ENCODE results near the gene MEX3A.

Gene MEX3A

DNA sequence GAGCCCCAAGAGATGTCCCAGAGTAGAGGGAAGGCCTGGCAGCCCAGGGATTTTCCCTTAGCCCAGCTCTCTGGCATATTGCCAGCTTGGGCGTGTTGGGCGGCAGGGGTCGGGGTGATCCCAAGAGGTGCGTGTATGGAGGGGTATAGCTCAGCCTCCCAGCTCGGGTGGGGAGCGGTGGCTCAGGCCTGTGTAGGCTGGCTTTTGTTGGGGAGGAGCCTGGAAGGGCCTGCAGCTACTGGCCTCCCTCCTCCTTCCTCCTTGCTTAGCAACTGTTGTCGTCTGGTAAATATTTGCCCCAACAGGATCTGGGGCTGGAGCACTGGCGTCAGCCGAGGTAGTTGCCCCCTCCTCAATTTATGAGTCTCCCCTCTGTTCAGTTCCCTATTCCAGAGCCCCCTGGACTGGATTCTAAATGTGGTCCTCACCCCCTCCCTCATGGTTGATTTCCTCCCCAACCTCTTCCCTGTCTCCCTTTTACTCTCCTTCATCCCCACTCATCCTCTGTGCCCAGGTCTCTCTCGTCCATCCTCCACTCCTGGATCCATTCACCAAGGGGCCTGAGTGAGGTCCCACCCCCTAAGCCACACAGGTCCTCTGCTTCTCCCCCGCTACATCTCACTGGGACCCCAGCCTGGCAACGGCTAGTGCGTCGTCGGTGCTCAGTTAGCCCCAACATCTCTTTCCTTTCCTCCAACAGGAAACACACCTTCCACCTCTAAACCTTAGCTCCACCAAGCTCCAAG, 22.0 kb upstream of the MEX3A start:
- no peak for DNase-seq (ENCODE audit: low read depth in 2 of 2, low spot score in 1 of 2)

- no peak for DNase-seq (ENCODE audit: low read depth in 2 of 2, low spot score in 1 of 2)
Measured at GRCh38 chr1:156103521-156103947, 21.3 kb upstream of the MEX3A start.

DNA sequence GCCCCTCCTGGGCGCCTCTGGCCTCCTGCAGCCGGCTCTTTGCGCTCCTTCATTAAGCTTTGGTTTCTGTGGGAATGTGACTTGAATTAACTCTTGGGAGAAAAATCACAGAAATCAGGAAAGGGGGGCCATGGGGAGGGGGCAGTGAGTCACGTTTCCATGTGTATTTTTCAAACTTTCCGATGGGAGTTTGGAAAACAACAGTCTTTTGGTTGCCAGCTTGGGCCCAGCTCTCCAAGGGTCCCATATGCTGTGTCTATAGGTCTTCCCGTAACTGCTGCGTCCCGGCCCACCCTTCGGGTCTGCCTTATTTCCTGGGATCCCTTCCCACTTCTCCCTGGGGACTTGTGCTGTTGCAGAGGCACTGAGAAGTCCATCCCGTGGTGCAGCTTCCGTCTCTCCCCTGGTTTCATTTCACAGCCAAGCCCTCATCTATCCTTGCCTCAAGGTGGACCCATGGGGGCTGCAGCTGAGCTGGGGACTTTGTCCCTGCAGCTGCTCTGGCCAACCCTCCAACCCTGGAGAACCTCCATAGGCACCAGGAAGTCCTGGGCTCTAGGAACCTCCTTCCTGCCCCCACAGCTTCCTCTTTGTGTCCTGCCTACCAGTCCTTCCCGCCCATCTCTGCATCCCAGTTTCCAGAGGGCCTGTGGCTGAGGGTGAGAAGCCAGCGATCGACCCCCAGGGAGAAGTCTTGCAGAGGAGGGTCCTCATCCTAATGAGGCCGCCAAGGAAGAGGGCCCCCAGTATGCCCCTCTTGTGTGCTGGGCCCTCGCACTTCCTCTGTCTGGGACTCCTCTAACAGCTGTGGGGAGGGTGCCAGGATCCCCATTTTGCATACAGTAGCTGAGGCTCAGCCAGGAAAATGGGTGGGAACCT, 20.6 kb upstream of the MEX3A start:
- no peak for DNase-seq (ENCODE audit: low read depth in 2 of 2, low spot score in 1 of 2)

DNA sequence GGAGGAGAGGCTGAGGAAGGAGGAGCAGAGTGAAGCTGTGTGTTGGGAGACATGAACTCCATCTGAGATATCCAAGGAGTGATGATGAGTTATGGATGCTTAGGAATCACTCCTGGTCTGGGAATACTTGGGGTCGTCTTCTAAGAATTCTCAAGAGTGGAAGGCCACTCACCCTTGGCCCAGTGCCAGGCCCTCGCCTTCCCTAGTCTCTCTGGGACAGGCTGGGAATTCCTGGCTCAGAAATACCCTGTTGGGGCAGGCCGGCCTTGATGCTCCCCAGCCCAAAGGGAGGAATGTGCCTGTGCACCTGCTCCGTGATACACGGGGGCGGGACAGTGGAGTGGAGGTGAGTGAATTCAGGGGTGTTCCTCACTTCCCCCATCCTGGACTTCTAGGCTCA, 19.6 kb upstream of the MEX3A start:
- no peak for DNase-seq (ENCODE audit: low read depth in 2 of 2, low spot score in 1 of 2)

GRCh38 chr1:156100205-156100995, 18.1 kb upstream of the MEX3A start:
- DNase-seq (ENCODE audit: low read depth in 2 of 2, low spot score in 1 of 2): no peak

- DNase-seq (ENCODE audit: low read depth in 2 of 2, low spot score in 1 of 2): no peak
Measured at GRCh38 chr1:156099282-156099681, 17.0 kb upstream of the MEX3A start.

DNA sequence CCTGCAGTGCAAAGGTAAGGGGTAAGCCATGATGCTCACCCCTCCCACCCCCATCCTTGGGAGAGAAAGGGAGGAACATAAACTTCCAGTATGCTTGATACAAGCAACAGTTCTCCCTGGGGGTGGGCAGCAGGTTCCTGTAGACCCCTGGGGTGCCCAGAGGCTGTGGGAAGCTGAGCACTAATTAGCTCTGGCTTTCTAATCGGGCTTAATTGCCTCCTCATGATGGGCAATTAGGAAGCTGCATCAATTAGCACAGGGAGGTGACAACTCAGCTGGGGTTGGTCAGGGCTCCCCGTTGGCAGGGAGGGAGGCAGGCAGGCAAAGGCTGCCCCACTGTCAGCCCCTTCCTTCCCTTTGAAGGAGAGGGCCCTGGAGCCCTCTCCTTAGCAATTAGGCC, 16.5 kb upstream of the MEX3A start:
- DNase-seq (ENCODE audit: low read depth in 2 of 2, low spot score in 1 of 2): no peak

GRCh38 chr1:156097499-156098178, 15.4 kb upstream of the MEX3A start:
- DNase-seq (ENCODE audit: low read depth in 2 of 2, low spot score in 1 of 2): no peak

DNA sequence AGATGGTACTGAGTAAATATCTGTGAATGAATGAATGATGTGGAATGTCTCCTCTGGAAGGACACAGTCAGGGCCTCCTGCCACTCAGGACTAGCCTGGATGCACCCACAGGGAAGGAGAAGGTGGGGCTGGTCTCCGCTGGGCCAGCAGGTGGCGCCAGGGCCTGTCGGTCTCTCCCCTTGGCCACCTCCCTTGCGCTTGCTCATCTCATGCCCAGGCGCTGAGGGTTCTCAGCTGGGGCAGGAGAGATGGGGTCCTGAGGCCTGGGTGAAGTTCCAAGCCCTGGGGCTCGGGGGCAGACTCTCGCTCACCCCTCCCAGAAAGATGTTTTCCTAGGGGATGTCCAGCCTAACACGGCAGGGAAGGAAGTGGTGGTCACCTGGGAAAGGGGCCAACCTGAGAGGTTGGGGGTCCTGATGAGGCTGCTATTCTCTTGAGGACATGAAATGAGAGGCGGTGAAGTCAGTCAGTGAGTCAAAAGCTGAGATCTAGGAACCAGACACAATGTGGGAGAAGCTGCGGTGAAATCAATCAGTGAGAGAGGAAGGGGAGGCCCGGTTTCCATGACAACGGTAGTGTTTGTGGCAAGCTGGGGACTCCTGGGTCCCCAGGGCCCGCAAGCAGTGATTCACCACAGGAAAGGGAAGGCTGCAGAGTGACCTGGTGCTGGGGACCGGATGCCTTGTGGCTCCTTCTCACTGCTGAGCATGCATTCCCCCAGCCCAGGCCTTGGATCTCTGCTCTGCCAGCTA, 14.6 kb upstream of the MEX3A start:
- peak; percentile 66 to 71 for DNase-seq (ENCODE audit: low read depth in 2 of 2, low spot score in 1 of 2)

- no peak for DNase-seq (ENCODE audit: low read depth in 2 of 2, low spot score in 1 of 2)
Measured at GRCh38 chr1:156095906-156096508, 13.7 kb upstream of the MEX3A start.

DNA sequence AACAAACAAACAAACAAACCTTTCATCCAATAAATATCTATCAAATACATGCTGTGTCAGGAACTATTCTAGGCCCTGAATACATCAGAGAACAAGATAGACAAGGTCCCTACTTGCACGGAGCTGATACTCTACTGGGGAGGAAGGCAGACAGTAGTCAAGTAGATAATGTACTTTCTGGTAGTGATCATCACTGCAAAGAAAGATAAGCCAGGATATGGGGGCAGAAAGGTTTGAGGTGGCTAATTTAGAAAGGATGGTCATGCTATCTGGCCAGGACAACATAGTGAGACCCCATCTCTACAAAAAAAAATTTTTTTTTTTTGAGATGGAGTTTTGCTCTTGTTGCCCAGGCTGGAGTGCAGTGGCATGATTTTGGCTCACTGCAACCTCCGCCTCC, 9.3 kb upstream of the MEX3A start:
- DNase-seq (ENCODE audit: low read depth in 2 of 2, low spot score in 1 of 2): no peak

DNA sequence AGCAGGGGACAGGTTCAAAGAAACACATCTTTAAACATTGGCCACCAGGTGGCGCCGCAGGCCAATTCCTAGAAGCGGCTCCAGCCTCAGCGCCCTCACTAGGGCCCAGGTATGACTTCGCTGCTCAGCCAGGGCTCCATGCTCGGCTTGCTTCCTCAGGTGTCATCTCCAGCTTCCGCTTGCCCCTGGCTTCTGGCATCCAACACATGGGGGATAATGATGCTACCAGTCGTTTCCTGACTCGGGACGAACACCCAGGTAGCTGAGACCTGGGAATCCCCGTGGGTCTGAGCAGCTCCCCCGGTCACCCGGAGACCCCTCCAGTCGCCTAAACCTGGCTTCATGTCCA, 8.5 kb upstream of the MEX3A start:
- DNase-seq (ENCODE audit: low read depth in 2 of 2, low spot score in 1 of 2): peak; percentile 79 to 80

- no peak for DNase-seq (ENCODE audit: low read depth in 2 of 2, low spot score in 1 of 2)
Measured at GRCh38 chr1:156090138-156090839, 8.0 kb upstream of the MEX3A start.

GRCh38 chr1:156089704-156090103, 7.4 kb upstream of the MEX3A start:
- DNase-seq (ENCODE audit: low read depth in 2 of 2, low spot score in 1 of 2): no peak

DNA sequence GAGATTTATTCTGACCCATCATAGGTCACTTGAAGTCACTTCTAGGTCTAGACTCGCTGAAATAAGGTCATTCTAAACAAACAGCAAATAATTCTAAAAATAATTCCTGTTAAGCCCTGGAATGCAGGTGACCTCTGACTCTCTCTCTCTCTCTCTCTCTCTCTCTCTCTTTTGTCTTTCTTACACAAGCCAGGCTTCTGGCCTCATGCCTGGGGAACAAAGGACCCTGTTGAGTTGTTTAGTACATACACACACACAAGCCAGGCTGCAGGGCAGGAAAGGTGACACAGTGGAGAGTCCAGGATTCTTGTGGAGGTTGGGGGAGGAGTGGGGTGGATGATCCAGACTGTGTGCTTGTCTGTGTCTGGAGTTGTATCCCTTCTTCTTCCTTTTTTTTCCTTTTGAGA, 4.0 kb upstream of the MEX3A start:
- no peak for DNase-seq (ENCODE audit: low read depth in 2 of 2, low spot score in 1 of 2)

GRCh38 chr1:156083800-156084790, 1.8 kb upstream of the MEX3A start:
- no peak for DNase-seq (ENCODE audit: low read depth in 2 of 2, low spot score in 1 of 2)

GRCh38 chr1:156081917-156082308, 352 bp downstream of the MEX3A start:
- no peak for DNase-seq (ENCODE audit: low read depth in 2 of 2, low spot score in 1 of 2)

Measured in stimulated activated CD8-positive, alpha-beta memory T cell treated with anti-CD3 and anti-CD28 coated beads, Interleukin-4, amount 100 ng/mL, for 1 hour (primary cell).